GM18870 (cell line): Measurements from ENCODE around the gene TLN1.

Experiments
- ATAC-seq: cut with Tn5 transposase; IDR thresholded peaks from one replicate; pipeline ENCODE4 v1.9.1; 2021; ENCODE audit warnings: moderate library complexity; ENCODE audit not compliant: unreplicated experiment

Gene TLN1

DNA sequence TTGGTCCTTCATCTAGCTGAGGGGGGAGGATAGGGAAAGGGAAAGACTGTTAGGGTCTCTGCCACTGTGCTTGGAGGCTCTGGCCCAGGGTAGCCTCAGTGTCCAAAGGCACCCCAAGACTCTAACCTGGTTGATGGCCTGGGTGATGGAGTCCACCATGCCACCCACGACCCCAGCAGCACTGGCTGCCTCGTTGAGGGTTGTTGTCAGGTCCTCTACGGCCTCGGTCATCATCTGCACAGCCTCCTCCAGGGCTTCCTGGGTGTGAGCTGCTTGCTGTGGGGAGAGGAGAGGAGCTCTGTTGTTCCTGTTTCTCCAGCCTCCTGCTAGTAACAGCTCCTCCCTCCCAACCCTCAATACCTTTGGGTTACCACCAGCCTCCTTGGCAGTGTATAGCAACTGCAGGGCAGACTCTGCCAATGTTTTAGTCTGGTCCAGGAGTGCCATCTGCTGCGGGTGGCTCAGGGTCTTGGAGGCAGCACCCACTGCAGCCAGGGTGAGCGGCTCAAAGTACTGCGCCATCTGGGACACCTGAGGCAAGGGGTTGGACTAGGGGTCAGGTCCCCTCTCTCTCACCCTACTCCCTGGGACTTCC lies 26.1 kb downstream of the TLN1 start:
- no peak for ATAC-seq

DNA sequence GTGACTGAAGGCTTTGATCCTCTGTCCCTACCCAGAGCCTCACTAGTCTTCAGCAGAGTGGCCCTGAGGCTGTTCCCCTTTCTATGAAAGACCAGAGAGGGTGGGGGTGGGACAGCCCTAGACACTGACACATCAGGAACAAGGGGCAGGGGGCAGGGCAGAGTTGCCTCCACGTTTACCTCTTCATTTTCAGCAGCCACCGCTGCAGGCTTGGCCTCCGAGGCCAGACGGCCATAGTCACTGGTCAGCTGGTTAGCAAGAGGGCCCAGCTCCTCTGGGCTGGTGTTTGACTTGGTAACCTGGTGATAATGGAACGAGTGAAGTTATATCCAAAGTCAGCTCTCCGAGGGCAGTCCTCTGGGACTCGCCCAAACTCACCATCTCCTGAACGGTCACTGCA lies 26.6 kb downstream of the TLN1 start:
- no peak for ATAC-seq

DNA sequence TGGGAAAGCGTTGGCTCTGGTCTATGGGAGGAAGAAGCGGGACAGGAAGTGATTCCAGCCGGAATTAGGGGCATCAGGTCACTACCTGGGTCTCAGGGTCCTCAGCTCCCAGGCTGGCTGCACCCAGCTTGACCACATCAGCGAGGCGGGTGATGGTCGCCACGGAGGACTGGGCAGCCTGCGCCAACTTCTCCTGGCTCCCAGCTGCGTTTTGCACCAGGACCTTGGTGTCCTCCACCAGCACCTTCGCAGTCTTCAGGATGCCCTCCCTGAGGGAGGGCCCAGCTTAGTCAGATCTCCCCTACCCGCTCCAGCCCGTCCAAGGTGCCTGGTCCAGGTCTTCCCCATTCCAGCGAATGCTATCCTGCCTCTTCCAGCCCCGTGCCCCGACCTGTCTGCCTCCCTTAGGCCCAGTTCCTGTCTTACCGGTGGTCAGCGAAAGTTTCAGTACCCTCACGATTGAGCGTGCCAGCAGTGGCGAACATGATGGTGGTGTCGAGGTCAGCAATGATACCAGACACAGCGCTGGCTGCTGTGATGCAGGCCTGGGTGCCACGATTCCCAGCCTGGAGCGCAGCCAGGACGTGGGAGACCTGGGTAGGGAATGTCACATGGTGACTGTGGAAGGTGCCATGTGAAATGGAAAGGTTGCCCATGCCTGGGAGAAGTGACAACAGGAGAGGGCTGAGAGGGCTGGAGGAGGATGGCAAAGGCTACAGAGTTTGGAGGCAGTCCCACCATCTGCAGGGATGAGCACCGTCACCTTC lies 27.9 kb downstream of the TLN1 start:
- ATAC-seq: no peak

DNA sequence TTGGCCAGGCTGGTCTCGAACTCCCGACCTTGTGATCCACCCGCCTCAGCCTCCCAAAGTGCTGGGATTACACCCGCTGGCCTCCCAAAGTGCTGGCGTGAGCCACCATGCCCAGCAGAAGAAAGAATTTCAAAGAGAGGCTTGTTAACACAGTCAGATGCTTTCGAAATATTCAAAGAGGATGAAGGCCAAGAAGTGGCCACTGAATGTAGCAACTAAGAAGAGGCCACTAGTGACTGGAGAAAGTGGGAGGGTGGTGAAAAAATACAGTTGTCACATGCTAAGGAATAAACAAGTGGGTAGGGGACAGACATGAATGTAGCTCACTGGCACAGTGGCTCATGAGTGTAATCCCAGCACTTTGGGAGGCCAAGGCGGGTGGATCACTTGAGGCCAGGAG lies 29.3 kb downstream of the TLN1 start:
- no peak for ATAC-seq

DNA sequence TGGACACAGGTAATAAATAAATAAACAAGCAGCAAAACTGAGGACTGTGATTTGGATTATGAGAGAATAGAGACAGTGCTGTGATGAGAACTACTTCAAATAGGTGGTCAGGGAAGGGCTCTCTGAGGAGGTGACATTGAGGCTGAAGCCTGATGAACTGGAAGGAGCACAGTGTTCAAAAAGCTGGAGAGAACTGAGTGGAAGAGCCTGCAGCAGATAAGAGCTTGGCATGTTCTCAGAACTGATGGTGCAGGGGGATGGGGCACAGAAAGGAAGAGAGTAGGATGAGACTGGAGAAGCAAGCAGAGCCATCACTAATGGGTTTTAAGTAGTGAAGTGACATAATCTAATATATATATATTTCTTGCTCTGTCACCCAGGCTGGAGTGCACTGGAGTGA lies 31.1 kb downstream of the TLN1 start:
- no peak for ATAC-seq

DNA sequence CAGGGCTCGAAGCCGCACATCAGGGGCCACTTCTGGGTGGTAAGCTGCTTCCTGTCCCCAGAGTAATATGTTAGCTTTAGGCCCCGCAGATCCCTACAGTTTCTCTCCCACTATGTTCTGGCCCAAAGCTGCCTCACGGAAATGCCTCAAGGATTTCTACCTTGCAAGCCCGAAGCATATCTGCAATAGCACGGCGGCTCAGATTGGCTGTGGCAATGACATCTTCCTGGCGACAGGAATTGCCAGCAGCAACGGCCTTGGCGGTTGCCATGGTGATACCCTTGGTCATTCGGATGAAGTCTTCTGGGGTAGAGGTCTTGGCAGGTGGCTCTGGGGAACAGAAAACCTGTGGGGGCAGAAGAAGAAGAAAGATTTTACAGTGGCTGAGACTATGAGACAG lies 32.0 kb downstream of the TLN1 start:
- no peak for ATAC-seq

DNA sequence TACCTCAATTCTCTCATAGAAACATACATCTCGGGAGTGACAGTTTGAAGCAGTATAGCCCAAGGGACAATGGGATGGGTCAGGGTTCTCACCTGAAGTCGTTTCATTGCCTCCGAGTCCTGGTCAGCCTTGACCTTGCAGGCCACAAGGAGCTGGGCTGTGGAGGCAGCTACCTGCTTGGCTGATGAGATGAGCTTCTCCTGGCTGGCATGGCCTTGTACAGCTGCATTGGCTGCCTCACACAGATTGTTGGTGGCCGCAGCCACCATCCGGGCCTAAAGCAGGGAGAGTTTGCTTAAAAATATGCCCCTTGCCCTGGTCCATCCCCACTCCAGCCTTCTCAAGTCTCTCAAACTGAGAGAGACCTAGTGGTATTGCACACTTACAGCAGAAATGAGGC lies 33.8 kb downstream of the TLN1 start:
- no peak for ATAC-seq

DNA sequence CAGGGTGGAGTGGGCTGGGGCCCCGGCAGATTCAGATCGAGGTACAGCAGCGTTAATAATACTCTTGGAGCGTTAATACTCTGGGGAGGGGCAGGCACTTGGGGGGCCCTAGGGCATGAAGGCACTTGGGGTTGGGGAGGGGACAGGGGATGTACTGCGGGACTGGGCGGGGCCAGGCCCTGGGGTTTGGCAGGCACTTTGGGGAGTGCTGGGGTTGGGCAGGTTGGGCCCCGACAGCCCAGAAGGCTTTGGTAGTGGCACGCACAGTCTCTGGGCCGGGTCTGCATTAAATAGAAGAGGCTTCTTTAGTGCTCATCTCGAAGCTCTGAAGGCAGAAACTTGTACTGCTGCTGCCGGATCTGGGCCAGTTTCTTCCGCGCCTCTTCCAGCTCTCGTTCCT lies 34.5 kb downstream of the TLN1 start:
- no peak for ATAC-seq

DNA sequence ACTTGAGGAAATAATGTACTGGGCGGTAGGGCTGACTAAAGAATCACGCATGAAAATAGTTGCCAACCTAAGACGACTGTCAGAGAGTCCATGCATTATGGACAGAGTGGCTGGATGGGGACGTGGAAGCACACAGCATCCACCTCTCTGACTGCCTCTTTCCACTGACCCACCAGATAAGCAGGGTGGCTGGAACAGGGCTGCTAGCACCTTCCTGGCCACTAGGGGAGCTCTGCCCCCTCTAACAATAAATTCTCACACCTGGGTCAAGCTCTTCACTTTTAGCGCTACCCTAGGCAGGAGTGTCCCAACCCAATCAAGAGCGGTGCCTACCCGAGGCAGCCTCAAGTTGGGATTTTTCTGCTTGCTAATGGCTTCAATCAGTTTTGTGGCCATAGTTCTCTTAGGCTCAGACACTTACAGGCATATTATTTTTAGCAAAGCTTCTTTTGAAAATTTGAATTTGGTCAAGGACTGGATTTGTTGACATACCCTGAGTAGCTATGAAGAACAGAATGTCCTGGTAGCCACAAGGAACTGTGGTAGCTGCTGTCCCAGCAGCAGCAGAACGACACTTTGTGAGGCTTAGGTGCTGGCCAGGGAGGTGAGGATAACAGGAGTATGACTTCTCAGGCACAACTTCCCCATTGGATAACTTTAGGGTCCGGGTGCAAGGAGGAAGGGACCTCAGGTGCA lies 35.3 kb downstream of the TLN1 start:
- ATAC-seq: no peak

DNA sequence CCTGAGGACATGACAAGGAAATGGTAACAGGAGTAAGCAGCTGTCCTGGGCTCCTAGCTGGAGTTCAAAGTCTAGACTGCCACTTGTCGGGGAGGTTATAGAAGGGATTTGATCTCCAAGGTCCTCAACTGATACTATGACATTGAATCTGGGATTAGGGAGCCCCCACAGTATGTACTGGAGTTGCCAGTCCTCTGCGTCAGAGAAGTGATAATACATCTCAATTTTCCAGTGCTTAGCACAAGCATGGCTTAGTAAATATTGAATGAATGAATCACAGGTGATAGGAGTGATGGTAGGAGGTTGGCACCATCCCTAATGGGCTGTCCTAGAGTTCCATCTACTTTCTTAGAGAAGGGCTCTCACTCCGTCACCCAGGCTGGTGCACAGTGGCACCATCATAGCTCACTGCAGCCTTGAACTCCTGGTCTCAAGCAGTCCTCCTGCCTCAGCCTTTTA lies 36.0 kb downstream of the TLN1 start:
- ATAC-seq: no peak

DNA sequence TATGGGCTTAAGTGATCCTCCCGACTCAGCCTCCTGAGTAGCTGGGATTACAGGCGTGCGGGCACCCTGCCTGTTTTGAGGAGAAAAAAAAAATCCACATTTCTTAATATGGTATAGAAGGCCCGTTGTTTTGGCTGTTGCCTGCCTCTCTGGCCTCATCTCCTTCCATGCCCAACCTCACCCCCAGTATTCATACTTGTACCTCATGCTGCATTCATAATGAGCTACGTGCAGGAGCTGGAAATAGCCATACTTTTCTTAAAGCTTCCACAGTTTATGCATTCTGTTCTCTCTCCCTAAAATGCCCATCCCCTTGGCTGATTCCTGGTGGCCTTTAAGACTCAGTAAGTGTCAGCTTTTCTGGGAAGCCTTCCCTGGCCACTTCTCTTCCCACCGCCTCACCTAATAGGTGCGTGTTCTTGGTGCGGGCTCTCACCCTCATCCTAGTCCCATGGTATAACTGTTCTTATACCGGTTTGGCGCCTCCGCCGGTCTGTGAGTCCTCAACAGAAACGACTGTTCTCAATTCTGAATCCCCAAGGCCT lies 40.2 kb downstream of the TLN1 start:
- no peak for ATAC-seq

DNA sequence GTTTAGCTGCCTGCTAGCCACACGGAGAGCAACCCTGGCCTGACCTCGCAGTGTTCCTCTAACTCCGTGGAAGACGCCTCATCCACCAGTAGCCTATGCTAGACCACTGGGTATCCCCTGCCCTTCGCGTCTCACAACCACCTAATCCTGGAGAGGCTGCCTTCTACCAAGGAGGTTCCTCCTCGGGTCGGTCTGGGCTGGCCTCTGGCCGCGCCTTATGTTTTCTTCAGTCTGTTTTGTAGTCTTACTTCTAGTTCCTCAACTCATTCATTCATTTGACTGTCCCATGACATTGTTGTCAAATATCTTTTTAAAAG lies 40.7 kb downstream of the TLN1 start:
- ATAC-seq: no peak

DNA sequence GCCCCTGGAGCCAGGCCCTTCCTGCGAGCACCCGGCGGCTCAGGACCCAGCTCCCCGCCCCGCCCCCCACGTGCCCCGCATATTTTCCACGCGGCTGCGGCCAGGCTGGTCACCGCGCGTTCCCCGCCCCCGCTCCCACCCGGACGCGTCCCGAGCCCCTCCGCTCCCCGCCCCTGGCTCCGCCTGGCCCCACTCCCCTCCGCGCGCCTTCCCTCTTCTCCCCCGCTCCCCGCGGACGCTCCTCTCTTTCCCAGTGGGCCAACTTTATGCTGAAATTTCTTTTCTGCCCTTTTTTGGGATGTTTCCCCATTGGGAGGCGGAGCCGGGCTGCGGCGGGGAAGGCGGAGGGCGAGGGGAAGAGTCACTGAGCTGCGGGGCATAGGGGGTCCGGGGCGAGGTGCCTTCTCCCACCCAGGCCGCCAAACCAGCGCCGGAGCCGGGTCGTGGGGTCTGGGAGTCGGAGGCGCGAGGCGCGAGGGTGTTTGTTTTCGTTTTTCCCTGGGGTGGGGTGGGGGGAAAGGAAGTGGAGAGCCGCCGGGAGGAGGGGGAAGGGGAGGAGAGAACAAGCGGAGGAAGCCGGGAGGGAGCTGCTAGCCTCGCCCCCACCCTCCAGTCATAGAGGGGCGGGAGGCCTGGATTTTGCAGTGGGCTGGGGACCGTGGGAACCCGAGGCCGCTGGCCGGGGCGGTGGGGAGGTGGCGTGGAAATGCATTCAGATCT lies 41.2 kb downstream of the TLN1 start:
- ATAC-seq: no peak

DNA sequence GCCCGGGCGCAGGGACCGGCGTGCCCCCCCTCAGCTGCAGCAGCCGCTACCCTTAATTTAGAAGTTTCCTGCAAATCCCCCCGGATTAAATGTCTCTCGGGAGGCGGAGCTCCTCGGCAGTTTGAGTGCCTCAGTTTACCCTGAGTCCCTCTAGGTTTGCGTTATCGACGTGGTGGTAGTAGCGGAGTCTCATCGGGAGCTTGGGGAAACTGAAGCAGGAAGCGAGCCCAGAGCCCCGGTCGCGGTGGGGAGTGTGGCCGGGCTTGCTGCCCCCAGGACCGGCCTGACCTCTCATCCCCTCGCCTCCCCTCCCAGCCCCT lies 41.7 kb downstream of the TLN1 start:
- no peak for ATAC-seq

DNA sequence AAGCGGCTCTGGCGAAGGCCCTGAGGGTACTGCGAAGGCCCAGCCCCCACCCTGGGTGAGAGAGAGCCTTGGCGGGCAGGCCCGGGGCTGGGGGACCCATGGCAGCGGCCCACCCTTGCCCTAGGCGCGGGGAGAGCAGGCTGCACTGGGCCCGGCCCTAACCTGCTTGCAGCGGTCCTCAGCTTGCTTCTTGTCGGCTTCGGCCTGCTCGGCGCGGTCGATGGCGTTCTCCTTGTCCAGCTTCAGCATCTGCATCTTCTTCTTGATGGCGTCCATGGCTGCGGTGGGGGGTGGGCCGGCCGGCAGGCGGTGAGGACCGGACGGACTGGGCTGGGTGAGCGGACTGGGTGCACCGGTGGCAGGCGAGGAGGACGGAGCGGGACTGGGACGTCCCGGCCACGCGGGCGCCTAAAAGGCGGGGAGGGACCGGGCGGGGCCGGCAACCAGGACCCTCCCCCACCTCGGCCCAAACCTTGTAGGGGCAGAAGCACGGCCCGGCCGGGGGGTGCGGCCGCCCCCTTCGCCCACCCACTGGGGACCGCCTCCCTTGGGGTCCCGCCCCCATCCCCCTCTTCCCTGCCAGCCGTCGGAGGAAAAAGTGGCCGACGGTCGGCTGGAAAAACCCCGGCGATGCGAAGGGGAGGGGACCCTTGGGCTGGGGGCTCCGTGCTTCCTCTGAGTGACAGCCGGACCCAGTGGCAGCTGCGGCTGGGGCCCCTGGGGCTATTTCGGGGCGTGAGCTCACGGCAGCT lies 42.3 kb downstream of the TLN1 start, which contains the start of gene TPM2:
Gene TPM2, minus strand, starts transcription at position 384 of the 752 bp plus-strand sequence. Its CDS starts 108 bp downstream, at position 276.
- ATAC-seq: no peak

DNA sequence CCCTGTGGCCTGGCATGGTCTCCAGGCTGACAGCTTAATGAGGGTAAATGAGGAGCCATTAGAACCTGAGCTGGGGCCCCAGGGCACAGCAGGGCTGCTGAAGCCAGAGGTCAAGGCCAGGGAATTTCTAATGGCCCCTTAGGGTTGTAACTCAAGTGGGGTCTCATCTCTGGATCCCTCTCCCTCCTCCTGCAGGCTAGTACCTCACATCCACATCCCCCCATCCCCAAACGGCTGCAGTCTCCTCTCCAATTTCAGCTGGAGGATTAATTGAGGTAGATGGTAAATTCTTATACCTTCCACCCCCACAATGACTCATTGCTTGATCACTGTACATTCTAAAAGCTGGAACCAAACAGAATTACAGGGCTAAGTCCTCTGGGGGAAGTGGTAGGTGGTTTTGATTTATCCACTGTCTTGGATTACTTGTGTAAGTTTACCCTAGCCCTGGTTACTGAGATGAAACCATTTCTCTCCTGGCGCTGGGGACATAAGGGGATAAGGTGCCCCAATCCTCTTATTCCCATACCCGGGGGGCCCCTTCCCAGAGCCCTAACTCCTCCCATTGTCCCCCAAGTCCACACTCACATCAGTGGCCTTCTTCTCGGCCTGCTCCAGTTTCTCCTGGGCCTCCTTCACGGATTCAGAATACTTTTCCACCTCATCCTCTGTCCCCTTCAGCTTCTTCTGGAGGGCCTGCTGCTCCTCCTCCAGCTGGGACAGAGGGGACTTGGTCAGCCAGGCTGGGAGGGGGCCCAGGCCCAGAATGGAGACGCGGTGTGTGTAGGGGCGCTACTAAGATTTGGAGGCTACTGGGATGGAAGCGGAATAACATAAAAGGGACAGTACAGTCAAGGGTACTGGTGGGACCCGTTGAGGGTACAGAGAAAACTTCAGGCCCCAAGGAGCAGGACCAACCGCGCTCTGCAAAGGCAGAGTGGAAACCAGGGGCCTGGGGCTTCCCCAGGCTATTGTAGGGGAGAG lies 43.1 kb downstream of the TLN1 start:
- ATAC-seq: no peak

DNA sequence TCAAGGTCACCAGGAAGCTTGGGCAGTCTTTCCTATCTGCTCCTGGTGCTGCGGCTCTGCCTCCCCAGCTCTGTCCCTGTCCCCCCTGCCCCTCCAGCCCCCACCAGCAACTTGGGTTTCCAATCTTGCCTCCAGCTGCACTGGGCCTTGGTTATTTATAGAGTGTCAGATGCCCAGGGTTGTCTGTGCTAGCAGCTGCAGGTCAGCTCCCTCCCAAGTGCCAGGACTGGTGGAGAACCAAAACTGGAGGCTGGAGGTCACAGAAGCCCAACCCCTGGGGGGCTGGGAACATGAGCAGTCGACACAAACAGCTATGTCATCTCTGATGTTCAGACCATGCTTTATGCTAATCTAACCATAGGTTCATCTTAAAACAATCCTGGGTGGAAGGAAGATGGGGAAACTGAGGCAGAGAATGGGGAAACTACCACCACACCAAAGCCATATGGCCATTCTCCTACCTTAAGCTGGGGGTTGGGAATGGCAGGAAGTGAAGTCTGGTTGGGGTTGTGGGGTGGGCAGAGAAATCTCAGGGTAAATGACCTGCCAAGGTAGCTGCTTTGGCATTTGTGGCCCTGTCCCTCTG lies 43.9 kb downstream of the TLN1 start:
- ATAC-seq: no peak

DNA sequence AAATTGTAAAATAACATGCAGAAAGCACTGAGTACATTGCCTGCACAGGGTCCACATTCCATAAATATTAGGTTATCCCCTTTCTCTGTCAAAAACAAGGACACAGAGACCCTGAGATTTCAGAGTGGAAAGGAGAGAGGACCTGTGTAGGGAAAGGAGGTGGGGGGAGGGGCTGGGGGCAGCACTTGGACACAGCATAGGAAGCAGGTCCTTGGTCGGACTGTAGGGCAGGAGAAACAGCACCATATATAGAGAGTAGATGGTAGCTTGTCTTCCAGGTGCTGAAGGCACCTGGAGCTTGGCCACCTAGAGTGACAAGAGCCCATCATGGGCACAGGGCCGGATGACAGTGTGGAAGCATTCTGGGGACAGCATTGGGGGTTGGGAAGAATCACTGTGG lies 44.7 kb downstream of the TLN1 start:
- ATAC-seq: no peak
